Vagina (tissue), 2 donors: ENCODE data around the gene C17orf50.

Source experiments
- CTCF ChIP-seq, 3 experiments: fragments of 450-650 bp in 2 of 3; fragments of 200-600 bp in 1 of 3; sonication (generic) in 1 of 3; IDR thresholded peaks; one replicate each; pipeline ENCODE4 v1.5.1; 2017 to 2019; ENCODE audit warnings: antibody characterized with exemption in 3 of 3, mild to moderate bottlenecking in 2 of 3, moderate library complexity in 2 of 3
- POLR2A ChIP-seq, 2 donors: fragments of 450-650 bp; IDR thresholded peaks; one replicate each; pipeline ENCODE4 v1.6.1; 2017; ENCODE audit warnings: antibody characterized with exemption in 2 of 2, mild to moderate bottlenecking in 2 of 2, moderate library complexity in 2 of 2

DNA sequence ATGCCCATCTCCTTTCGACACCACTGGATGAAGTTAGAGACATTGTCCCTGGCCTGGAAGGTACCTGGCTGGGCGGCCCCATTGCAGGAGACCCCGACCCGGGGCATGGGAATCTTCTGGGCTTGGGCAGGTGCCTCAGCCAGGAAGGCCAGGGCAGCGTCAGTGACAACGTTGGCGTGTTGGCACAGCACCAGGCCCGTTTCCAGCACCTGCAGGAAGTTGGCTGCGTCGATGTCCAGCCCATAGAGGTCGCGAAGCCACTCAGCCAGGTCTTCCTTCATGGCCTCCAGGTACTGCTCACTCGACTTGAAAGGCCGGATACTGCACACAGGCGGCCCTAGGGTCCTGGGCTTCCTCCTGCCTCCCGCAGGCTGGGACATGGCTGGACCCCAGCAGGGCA is 8.2 kb upstream of the C17orf50 start:
- TF ChIP-seq CTCF (IDR thresholded peaks at IDR 0.05) (no peak), POLR2A (IDR thresholded peaks at IDR 0.05) (no peak)
